ENCODE results near the gene PITPNM1.
"Not testable (repeated sequence)": the region's sequence is repeated elsewhere in the genome, so short reads cannot be mapped to it uniquely, and the experiment has no call there.

PITPNM1 gene

GRCh38 chr11:67504950-67505581 is at the start of gene PITPNM1:
Gene PITPNM1, minus strand, starts transcription at chr11:67505363. Its CDS starts 1,183 bp downstream, at chr11:67504180.
- DNase-seq, result peak; percentile 21

- DNase-seq, result not testable (repeated sequence)
Measured at GRCh38 chr11:67551697-67552096, 46.5 kb upstream of the PITPNM1 start.

GRCh38 chr11:67551127-67551526 is 46.0 kb upstream of the PITPNM1 start:
- no peak for DNase-seq

- no peak for DNase-seq
Measured at GRCh38 chr11:67548555-67549110, 43.5 kb upstream of the PITPNM1 start.

- not testable (repeated sequence) for DNase-seq
Measured at GRCh38 chr11:67548112-67548511, 42.9 kb upstream of the PITPNM1 start.

GRCh38 chr11:67545280-67545679 is 40.1 kb upstream of the PITPNM1 start:
- DNase-seq, result no peak

GRCh38 chr11:67544616-67545242 is 39.6 kb upstream of the PITPNM1 start:
- no peak for DNase-seq

GRCh38 chr11:67543585-67543984 is 38.4 kb upstream of the PITPNM1 start:
- no peak for DNase-seq

- no peak for DNase-seq
Measured at GRCh38 chr11:67542971-67543370, 37.8 kb upstream of the PITPNM1 start.

GRCh38 chr11:67542169-67542568 is 37.0 kb upstream of the PITPNM1 start:
- DNase-seq, result no peak

- DNase-seq, result no peak
Measured at GRCh38 chr11:67541198-67541597, 36.0 kb upstream of the PITPNM1 start.

GRCh38 chr11:67539550-67539949 is 34.4 kb upstream of the PITPNM1 start:
- DNase-seq, result no peak

GRCh38 chr11:67538823-67539505 is 33.8 kb upstream of the PITPNM1 start:
- no peak for DNase-seq

GRCh38 chr11:67538306-67538705 is 33.1 kb upstream of the PITPNM1 start:
- no peak for DNase-seq

- no peak for DNase-seq
Measured at GRCh38 chr11:67535561-67535960, 30.4 kb upstream of the PITPNM1 start.

- no peak for DNase-seq
Measured at GRCh38 chr11:67534070-67534679, 29.0 kb upstream of the PITPNM1 start.

GRCh38 chr11:67532889-67533288 is 27.7 kb upstream of the PITPNM1 start:
- DNase-seq, result no peak

GRCh38 chr11:67530282-67530592 is 25.1 kb upstream of the PITPNM1 start:
- DNase-seq, result no peak

- DNase-seq, result no peak
Measured at GRCh38 chr11:67528376-67528775, 23.2 kb upstream of the PITPNM1 start.

- no peak for DNase-seq
Measured at GRCh38 chr11:67525275-67525976, 20.3 kb upstream of the PITPNM1 start.

GRCh38 chr11:67524480-67524808 is 19.3 kb upstream of the PITPNM1 start:
- no peak for DNase-seq

GRCh38 chr11:67523556-67524479 is 18.7 kb upstream of the PITPNM1 start:
- DNase-seq, result no peak

All from midbrain (tissue), 1 donor.